SJCRH30 (cell line): ENCODE data around the gene NFYC. TPM values are rescaled to one million over a fixed set of nuclear protein-coding genes. Genes with fewer than 3 reads are reported as not detected.
A peak's percentile ranks its signal among the peaks of the same experiment; 100 is the strongest.

Source experiments
- DNase-seq, 2 experiments: peaks; one replicate each; pipeline ENCODE4 v3.0.0-alpha.2; 2015 to 2020
- H3K27ac ChIP-seq: fragments of 250-450 bp; sonication (Bioruptor Pico); 2 replicates; pipeline ENCODE4 v1.5.1; 2020; ENCODE audit warnings: mild to moderate bottlenecking, moderate library complexity
- H3K27me3 ChIP-seq: fragments of 250-450 bp; sonication (Bioruptor Pico); 2 replicates; pipeline ENCODE4 v1.5.1; 2020; ENCODE audit warnings: mild to moderate bottlenecking, moderate library complexity
- H3K36me3 ChIP-seq: fragments of 250-450 bp; sonication (Bioruptor Pico); 2 replicates; pipeline ENCODE4 v1.5.1; 2020; ENCODE audit warnings: mild to moderate bottlenecking, moderate library complexity
- H3K4me1 ChIP-seq: fragments of 250-450 bp; sonication (Bioruptor Pico); 2 replicates; pipeline ENCODE4 v1.5.1; 2020; ENCODE audit warnings: mild to moderate bottlenecking, moderate library complexity
- H3K4me3 ChIP-seq: fragments of 250-450 bp; sonication (Bioruptor Pico); 2 replicates; pipeline ENCODE4 v1.5.1; 2020; ENCODE audit warnings: mild to moderate bottlenecking, moderate library complexity
- H3K9me3 ChIP-seq: fragments of 250-450 bp; sonication (Bioruptor Pico); replicated peaks from 2 replicates; pipeline ENCODE4 v1.5.1; 2020; ENCODE audit warnings: mild to moderate bottlenecking, moderate library complexity
- total RNA-seq: library from RNA; depleted of rRNA; stranded (reverse); fragments of >200 nt; shearing (Covaris generic); gene quantifications from 2 replicates; pipeline ENCODE4 v1.2.3, GENCODE V29; 2014

The NFYC gene
- total RNA-seq, 1 experiment from 2014 or later, result 52.8 TPM

DNA sequence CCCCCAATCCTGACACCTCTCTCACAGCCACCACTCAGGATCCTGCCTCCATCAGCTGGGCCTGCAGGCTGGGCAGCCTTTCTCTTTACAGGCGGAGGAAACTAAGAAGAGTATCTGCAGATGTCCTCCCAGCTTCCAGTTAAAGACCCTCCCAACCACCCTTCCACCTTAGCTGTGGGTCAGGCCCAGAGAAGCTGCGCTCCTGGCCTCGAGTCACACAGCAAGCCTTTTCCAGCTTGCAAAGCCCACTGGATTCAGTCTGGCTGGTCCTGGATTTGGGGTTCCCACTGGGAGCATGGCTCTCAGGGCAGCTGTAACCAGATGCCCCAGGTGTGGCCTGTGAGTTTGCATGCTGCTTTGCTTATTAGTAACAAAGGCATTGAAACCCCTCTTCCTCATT, 111.9 kb downstream of the NFYC start:
- H3K4me1 ChIP-seq, result no peaks in the 10 kb centered on the region
- H3K36me3 ChIP-seq, result no peaks in the 10 kb centered on the region

DNA sequence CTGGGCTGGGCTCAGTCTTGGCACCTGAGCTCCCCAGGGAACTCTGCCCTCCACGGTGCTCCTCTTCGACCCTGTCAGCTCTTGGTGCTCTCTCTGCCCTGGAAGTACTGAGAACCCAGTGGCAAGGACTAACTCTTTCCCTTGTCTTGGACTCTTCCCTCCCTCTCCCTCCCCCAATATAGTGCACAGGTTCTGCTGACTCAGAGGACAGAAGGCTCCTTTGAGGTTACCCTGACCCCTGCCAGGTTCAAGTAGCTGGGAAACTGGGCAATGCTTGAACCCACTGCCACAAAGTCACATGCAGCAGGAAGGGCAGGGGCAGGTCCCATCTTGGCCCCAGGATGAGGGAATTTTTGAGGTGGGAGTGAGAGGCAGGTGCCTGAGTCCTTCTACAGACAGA, 112.4 kb downstream of the NFYC start:
- no peak for DNase-seq
- Histone ChIP-seq H3K9me3 (no peaks in the 10 kb centered on the region), H3K36me3 (no peaks in the 10 kb centered on the region), H3K4me3 (no peak overlapping the region), H3K4me1 (no peaks in the 10 kb centered on the region), H3K27me3 (no peaks in the 10 kb centered on the region), H3K27ac (no peak overlapping the region)

More for the DNA sequence above, 111.9 kb downstream of the NFYC start:
- H3K27me3 ChIP-seq, result no peaks in the 10 kb centered on the region
- H3K27ac ChIP-seq, result no peak overlapping the region
- DNase-seq, result no peak
- H3K9me3 ChIP-seq, result no peaks in the 10 kb centered on the region
- no peak overlapping the region for H3K4me3 ChIP-seq

DNA sequence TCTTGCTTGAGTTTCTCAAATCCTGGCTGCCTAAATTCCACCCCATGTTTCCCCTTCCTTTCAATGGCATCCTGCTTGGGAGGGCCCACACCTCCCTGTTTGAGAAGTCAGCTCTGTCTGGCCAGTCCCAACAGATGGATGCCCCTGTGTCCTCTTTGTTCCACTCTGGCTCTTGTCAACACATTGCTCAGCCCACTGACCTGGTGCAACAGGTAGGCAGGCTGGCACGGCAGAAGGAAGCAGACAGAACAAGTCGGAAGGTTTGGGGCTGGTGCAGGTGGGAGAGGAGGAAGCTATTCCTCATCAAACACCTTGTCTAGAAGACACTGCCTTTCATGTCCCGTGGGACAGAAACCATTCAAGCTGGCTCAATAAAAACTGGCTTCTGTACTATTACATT, 114.7 kb downstream of the NFYC start:
- Histone ChIP-seq H3K9me3 (no peaks in the 10 kb centered on the region), H3K4me3 (no peak overlapping the region), H3K27me3 (peaks cover 3% of the 10 kb centered on the region; the same call in 1 of the 2 replicates), H3K4me1 (no peaks in the 10 kb centered on the region), H3K36me3 (no peaks in the 10 kb centered on the region), H3K27ac (no peak overlapping the region)
- no peak for DNase-seq

DNA sequence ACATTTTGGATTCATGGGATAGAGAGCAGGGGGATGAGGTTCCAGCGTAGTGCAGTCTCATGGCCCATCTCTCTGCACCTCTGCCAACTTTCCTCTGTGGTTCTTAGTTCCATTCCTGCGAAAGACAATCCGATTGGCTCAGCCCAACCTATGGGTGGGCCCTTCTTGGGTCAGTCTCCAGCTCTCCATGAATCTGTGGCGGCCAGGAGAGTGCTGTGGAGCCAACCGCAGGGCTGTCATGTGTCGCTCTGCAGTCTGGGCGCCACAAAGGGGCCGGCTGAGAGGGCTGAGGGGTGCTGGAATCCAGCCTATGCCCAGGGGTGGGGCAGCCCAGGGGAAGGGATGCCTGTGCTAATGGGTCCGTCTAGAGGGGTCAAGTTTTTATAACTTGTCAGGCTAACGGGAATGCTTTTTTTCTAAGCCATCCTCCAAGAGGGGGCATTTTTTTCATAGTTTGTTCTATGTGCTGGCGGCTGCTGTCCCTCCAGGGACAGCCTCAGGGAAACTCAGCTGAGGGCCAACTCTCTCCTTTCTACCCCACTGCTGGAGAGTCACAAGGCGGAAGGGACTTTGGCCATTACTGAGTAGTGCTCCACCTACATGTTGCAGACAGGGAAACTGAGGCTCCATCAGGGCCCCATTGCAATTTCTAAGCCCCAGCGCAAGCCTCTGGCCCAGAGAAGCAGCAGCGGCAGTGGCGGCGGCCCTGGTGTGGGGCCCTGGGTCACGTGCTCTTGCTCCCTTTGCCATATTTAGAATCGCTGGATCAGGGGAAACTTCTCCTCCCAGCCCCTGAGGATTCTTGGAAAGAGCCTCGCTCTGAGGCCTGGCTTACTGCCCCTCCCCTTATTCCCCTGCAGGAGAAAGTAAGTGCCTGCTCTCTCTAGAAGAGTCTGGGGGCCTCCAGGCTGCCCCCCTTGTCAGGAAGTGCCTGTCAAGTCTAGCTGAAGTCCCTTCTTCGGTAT, 115.5 kb downstream of the NFYC start:
- H3K36me3 ChIP-seq, result no peaks in the 10 kb centered on the region
- DNase-seq, result peak; percentile 43 to 60
- H3K9me3 ChIP-seq, result no peaks in the 10 kb centered on the region
- peaks cover 8% of the 10 kb centered on the region; the same call in 1 of the 2 replicates for H3K27me3 ChIP-seq
- no peaks in the 10 kb centered on the region for H3K4me1 ChIP-seq
- H3K4me3 ChIP-seq, result peak overlapping the region; percentile 34
- no peak overlapping the region for H3K27ac ChIP-seq

DNA sequence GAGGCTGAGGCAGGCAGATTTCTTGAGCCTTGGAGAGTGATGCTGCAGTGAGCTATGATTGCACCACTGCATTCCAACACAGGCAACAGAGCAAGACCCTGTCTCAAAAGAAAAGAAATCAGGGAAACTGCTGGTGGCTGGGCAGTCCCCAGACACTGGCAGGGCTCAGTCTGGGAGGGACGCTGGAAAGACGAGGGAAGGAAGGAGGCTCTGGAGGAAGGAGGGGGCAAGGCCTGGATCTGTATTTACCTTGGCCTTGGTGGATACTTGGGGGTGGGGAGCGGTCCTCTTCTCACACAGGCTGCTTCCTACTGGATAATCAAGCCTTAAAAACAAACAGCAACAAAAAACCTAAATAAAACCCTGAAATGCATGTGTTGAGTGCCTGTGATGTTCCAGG, 116.5 kb downstream of the NFYC start:
- no peak for DNase-seq
- no peak overlapping the region for H3K27ac ChIP-seq

DNA sequence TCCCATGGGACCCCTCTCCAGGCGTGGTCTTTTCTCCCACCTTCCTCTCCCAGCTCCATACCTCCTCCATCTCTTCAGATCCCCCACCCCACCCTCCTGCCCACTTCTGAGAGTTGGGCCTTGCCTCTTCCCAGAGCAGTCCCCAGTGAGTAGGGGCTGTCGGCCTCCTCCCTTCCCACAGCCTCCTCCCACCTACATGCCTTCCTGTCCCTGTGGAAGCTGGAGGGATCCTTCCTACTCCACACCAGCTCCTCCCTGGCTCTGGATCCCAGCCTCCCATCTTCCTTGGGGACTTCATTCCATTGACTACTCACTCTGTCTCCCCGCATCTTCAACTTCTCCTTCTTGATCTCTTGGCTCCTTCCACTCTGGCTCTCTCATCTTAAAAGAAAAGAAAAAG, 116.9 kb downstream of the NFYC start:
- no peaks in the 10 kb centered on the region for H3K9me3 ChIP-seq
- no peaks in the 10 kb centered on the region for H3K36me3 ChIP-seq
- no peaks in the 10 kb centered on the region for H3K4me1 ChIP-seq
- H3K27me3 ChIP-seq, result peaks cover 8% of the 10 kb centered on the region; the same call in 1 of the 2 replicates
- H3K27ac ChIP-seq, result no peak overlapping the region
- DNase-seq, result no peak
- no peak overlapping the region for H3K4me3 ChIP-seq

More for the DNA sequence above, 116.5 kb downstream of the NFYC start:
- Histone ChIP-seq H3K27me3 (peaks cover 8% of the 10 kb centered on the region; the same call in 1 of the 2 replicates), H3K9me3 (no peaks in the 10 kb centered on the region), H3K36me3 (no peaks in the 10 kb centered on the region), H3K4me3 (no peak overlapping the region), H3K4me1 (no peaks in the 10 kb centered on the region)

DNA sequence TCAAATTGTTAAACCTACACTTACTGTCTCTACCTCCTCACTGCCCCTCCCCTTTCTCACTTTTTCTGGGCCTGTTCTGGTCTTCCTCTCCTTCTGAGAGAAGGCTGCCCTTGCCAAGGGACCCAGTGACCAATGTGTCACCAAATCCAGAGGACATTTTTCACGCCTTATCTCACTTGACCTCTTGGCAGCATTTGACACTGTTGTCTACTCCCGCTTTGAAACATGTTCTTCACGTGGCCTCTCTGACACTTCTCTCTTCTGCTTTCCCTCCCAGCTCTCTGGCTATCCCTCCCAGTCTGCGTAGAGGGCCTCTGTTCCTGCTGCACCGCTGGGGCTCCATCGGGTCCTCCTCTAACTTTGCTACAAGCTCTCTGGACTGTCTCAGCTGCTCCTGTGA, 117.4 kb downstream of the NFYC start:
- Histone ChIP-seq H3K27ac (no peak overlapping the region), H3K27me3 (peaks cover 8% of the 10 kb centered on the region; the same call in 1 of the 2 replicates)

DNA sequence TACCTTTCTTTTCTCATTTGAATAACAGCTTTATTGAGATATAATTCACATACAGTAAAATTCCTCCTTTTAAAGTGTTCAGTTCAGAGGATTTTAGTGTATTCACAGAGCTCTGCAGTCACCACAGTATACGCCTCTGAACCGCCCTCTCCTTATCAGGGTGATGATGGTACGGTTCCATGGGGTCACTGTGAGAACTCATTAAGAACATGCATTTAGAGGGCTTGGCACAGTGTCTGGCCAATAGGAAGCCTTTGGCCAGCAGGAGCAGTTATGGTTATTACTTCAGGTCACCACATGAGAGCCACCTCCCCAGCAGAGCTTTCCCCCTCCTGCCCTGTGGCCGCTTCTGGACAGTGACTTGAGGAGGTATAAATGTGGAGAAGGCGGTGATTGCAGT, 119.4 kb downstream of the NFYC start:
- H3K27me3 ChIP-seq, result peaks cover 8% of the 10 kb centered on the region; the same call in 1 of the 2 replicates
- H3K9me3 ChIP-seq, result no peaks in the 10 kb centered on the region
- no peaks in the 10 kb centered on the region for H3K4me1 ChIP-seq
- no peak overlapping the region for H3K27ac ChIP-seq
- H3K36me3 ChIP-seq, result no peaks in the 10 kb centered on the region
- no peak overlapping the region for H3K4me3 ChIP-seq
- DNase-seq, result no peak

More for the DNA sequence above, 117.4 kb downstream of the NFYC start:
- no peak for DNase-seq
- H3K4me1 ChIP-seq, result no peaks in the 10 kb centered on the region
- no peaks in the 10 kb centered on the region for H3K36me3 ChIP-seq
- H3K9me3 ChIP-seq, result no peaks in the 10 kb centered on the region
- H3K4me3 ChIP-seq, result no peak overlapping the region

DNA sequence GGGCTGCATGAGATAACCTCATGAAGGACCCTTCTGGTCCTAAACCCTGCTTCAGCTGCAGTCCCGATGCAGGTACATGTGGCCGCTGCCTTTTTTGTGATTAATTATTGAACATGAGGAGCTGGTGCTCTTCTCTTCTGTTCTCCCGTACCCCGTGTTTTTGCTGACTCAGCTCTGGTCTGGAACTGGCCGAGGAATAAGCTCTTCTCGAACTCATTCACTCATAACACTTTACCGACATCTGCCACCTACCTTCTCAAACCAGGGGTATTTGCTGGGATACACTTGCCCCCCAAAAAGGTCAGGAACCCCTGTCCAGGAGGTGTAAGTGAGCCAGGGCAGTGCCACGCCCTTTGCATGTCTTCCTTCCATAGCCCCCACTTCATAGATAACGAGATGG, 123.9 kb downstream of the NFYC start:
- H3K27me3 ChIP-seq, result peaks cover 8% of the 10 kb centered on the region; the same call in 1 of the 2 replicates
- no peaks in the 10 kb centered on the region for H3K36me3 ChIP-seq

DNA sequence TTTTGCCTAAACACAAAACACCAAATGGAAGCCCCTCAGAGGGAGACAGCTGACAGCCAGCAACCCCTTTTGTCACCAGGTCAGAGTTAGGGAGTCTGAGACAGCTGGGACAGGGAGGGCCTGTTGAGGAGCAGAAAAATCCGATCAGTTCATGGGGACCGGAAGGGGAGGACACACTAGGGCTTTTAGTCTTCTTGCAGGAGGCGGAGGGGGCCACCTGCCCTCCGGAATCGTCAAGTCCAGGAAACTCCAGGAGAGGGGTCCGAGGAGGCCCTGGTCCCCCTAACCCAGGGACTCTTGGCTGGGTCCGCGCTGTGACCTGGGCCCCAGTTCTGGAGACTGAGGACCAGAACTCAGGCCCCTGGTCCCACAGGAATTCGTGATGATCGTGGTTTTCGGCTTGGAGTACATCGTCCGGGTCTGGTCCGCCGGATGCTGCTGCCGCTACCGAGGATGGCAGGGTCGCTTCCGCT, 126.3 kb downstream of the NFYC start:
- no peak for DNase-seq
- Histone ChIP-seq H3K4me3 (no peak overlapping the region), H3K4me1 (no peaks in the 10 kb centered on the region), H3K27ac (no peak overlapping the region), H3K36me3 (no peaks in the 10 kb centered on the region), H3K27me3 (no peaks in the 10 kb centered on the region; the same call in 1 of the 2 replicates), H3K9me3 (no peaks in the 10 kb centered on the region)

More for the DNA sequence above, 123.9 kb downstream of the NFYC start:
- DNase-seq, result no peak
- Histone ChIP-seq H3K4me3 (no peak overlapping the region), H3K9me3 (no peaks in the 10 kb centered on the region), H3K27ac (no peak overlapping the region), H3K4me1 (no peaks in the 10 kb centered on the region)

DNA sequence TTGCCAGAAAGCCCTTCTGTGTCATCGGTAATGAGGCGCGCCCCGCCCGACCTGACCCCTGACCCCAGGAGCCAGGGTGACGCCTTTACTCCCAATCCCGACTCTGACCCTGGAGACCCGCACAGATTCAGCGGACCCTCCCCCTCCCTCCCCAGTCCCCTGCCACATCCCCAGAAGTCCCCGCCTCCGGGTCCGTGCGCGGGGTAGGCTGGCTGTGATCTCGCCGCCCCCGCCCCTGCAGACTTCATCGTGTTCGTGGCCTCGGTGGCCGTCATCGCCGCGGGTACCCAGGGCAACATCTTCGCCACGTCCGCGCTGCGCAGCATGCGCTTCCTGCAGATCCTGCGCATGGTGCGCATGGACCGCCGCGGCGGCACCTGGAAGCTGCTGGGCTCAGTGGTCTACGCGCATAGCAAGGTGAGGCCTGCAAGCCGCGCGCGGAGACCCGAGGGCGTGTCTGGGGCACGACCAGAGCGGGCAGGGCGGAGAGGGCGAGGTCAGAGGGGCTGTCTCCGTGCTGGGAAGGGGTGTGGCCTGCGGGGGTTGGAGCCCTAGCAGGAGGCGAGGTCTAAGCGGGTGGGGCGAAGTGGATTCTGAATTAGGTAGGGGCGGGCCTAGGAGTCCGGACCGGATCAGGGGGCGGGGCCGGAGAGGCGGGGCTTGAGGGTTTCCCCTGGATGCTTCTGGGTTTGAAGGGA, 126.9 kb downstream of the NFYC start:
- Histone ChIP-seq H3K27me3 (no peaks in the 10 kb centered on the region; the same call in 1 of the 2 replicates), H3K27ac (no peak overlapping the region), H3K9me3 (no peaks in the 10 kb centered on the region), H3K36me3 (no peaks in the 10 kb centered on the region), H3K4me3 (no peak overlapping the region), H3K4me1 (no peaks in the 10 kb centered on the region)
- no peak for DNase-seq

DNA sequence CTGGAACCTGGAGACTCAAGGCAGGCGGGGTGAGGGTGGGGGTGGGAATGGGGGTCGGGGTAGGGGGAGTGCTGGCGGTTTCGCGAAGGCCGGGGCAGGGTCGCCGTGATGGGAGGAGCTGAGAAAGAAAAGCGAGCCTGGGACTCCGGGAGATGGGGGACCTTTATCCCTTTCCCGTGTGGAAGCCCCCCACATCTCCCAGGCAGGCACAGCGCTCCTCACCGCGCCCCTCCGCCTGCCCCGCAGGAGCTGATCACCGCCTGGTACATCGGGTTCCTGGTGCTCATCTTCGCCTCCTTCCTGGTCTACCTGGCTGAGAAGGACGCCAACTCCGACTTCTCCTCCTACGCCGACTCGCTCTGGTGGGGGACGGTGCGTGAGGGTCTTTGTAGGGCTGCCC, 127.6 kb downstream of the NFYC start:
- Histone ChIP-seq H3K4me3 (no peak overlapping the region), H3K4me1 (no peaks in the 10 kb centered on the region), H3K36me3 (no peaks in the 10 kb centered on the region), H3K27me3 (no peaks in the 10 kb centered on the region; the same call in 1 of the 2 replicates), H3K9me3 (no peaks in the 10 kb centered on the region), H3K27ac (no peak overlapping the region)
- DNase-seq, result no peak

DNA sequence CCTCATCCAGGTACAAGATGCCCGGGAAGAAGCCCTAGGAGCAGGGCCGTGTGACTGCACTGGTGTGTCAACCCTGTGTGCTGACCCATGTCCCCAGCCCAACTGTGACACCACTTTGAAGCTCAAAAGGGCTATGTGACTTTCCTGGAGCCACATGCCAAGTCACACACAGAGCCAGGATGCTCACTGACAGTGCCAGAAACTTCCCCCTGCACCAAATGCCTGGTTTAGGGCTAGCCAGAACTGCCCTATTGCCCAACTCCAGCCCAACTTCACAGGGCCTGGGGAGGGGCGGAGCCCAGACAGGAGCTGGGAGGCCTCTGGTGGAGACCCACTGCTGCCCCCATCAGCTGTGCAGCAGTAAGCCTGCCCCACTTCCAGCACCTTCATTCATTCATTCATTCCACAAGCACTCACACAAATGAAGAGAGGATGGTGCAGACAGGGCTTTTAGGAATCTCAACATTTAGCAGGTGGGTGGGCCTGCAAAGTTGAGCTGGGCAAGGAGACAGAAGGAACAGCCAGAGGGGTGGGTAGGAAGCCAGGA, 128.8 kb downstream of the NFYC start:
- Histone ChIP-seq H3K27ac (no peak overlapping the region), H3K4me3 (no peak overlapping the region), H3K4me1 (peaks cover 10% of the 10 kb centered on the region), H3K27me3 (no peaks in the 10 kb centered on the region; the same call in 1 of the 2 replicates), H3K9me3 (no peaks in the 10 kb centered on the region), H3K36me3 (no peaks in the 10 kb centered on the region)
- DNase-seq, result no peak
